ENCODE measurements around the gene CCDC97.

The CCDC97 gene

GRCh38 chr19:41323430-41324125 lies 13.6 kb downstream of the CCDC97 start (continued):
- TF ChIP-seq ZBTB20 (tag by site-specific recombination; IDR thresholded peaks at IDR 0.05) (peak; percentile 25; the same call in 1 of the 2 replicates), ZBTB8A (tag by site-specific recombination; IDR thresholded peaks at IDR 0.05) (peak; percentile 46), ZIC2 (tag by site-specific recombination; IDR thresholded peaks at IDR 0.05) (peak; percentile 98), ZNF132 (tag by site-specific recombination; IDR thresholded peaks at IDR 0.05; ENCODE audit: borderline replicate concordance) (no peak), REPIN1 (tag by site-specific recombination; IDR thresholded peaks at IDR 0.05; ENCODE audit: low read depth) (no peak), ZNF335 (tag by site-specific recombination; conservative IDR thresholded peaks at IDR 0.05) (no peak), ZNF174 (tag by site-specific recombination; IDR thresholded peaks at IDR 0.05) (no peak), ZNF280C (tag by site-specific recombination; IDR thresholded peaks at IDR 0.05) (no peak), ZNF510 (tag by site-specific recombination; IDR thresholded peaks at IDR 0.05; ENCODE audit: insufficient replicate concordance) (no peak), ZNF76 (tag by site-specific recombination; IDR thresholded peaks at IDR 0.05; ENCODE audit: borderline replicate concordance, low read depth) (no peak), ZXDB (tag by site-specific recombination; IDR thresholded peaks at IDR 0.05) (no peak), ZNF341 (tag by site-specific recombination; IDR thresholded peaks at IDR 0.05; ENCODE audit: low read depth) (peak; percentile 45; the same call in 1 of the 2 replicates), ZNF23 (tag by site-specific recombination; IDR thresholded peaks at IDR 0.05; ENCODE audit: borderline replicate concordance) (no peak), PBX3 (CRISPR knock-in tag; IDR thresholded peaks at IDR 0.05) (peak; percentile 63; the same call in 1 of the 2 replicates), SP7 (tag by site-specific recombination; IDR thresholded peaks at IDR 0.05) (peak; percentile 98), OSR2 (tag by site-specific recombination; IDR thresholded peaks at IDR 0.05) (no peak), ZNF157 (tag by site-specific recombination; IDR thresholded peaks at IDR 0.05) (no peak), ZNF555 (tag by site-specific recombination; conservative IDR thresholded peaks at IDR 0.05) (no peak), ZSCAN18 (tag by site-specific recombination; IDR thresholded peaks at IDR 0.05) (no peak), HIC1 (tag by site-specific recombination; IDR thresholded peaks at IDR 0.05) (no peak), ZNF140 (tag by site-specific recombination; IDR thresholded peaks at IDR 0.05) (no peak), ZNF677 (tag by site-specific recombination; IDR thresholded peaks at IDR 0.05) (no peak), ZNF664 (tag by site-specific recombination; IDR thresholded peaks at IDR 0.05) (no peak), WT1 (tag by site-specific recombination; IDR thresholded peaks at IDR 0.05) (peak; percentile 81), ZNF837 (tag by site-specific recombination; IDR thresholded peaks at IDR 0.05) (no peak), ZBTB10 (tag by site-specific recombination; IDR thresholded peaks at IDR 0.05) (no peak), ELK4 (IDR thresholded peaks at IDR 0.05; ENCODE audit: borderline replicate concordance, low read depth, low read length) (no peak)
